Measurements from ENCODE around the gene GUCY2C.

- TF ChIP-seq CTCF (IDR thresholded peaks at IDR 0.05; ENCODE audit: low read depth, low read length) = no peak
- no peak for TF ChIP-seq EZH2phosphoT487 (IDR thresholded peaks at IDR 0.05; ENCODE audit: low read depth)
These were observed 67.6 kb downstream of the GUCY2C start for GRCh38 chr12:14628771-14629170.

All from OCI-LY3 (cell line).